Dermis microvascular lymphatic vessel endothelial cell (primary cell): Measurements from ENCODE around the gene SASH1. TPM values are rescaled to one million over a fixed set of nuclear protein-coding genes. Genes with fewer than 3 reads are reported as not detected.

Experiments
- DNase-seq, 2 donors: peaks; one replicate each; pipeline versions ENCODE4 v3.0.0 to v3.0.0-alpha.2; 2010; ENCODE audit warnings: low read depth in 2 of 2
- total RNA-seq: library from RNA; depleted of rRNA; stranded (reverse); fragments of >200 nt; gene quantifications from 2 replicates; pipeline ENCODE4 v1.2.1, GENCODE V29; 2014

SASH1 gene
- total RNA-seq, 1 donor from 2014 or later, result 49.3 TPM

GRCh38 chr6:148492654-148493290 lies 150.1 kb downstream of the SASH1 start:
- no peak for DNase-seq

GRCh38 chr6:148493424-148493823 lies 150.8 kb downstream of the SASH1 start:
- no peak for DNase-seq

GRCh38 chr6:148494226-148494625 lies 151.6 kb downstream of the SASH1 start:
- DNase-seq, result no peak

- DNase-seq, result no peak
Observed at GRCh38 chr6:148495029-148495428, 152.4 kb downstream of the SASH1 start.

- no peak for DNase-seq
Observed at GRCh38 chr6:148497257-148497656, 154.6 kb downstream of the SASH1 start.

GRCh38 chr6:148497717-148498116 lies 155.1 kb downstream of the SASH1 start:
- no peak for DNase-seq

- peak; percentile 79 to 85 for DNase-seq
Observed at GRCh38 chr6:148500402-148500801, 157.8 kb downstream of the SASH1 start.

- DNase-seq, result peak in 1 of 2 donors; percentile 68
Observed at GRCh38 chr6:148501178-148501590, 158.5 kb downstream of the SASH1 start.

- DNase-seq, result no peak
Observed at GRCh38 chr6:148502083-148502772, 159.6 kb downstream of the SASH1 start.

- DNase-seq, result no peak
Observed at GRCh38 chr6:148502773-148503135, 160.1 kb downstream of the SASH1 start.

- DNase-seq, result no peak
Observed at GRCh38 chr6:148503703-148504102, 161.1 kb downstream of the SASH1 start.

GRCh38 chr6:148507774-148508173 lies 165.1 kb downstream of the SASH1 start:
- no peak for DNase-seq

- DNase-seq, result peak in 1 of 2 donors; percentile 32
Observed at GRCh38 chr6:148508401-148509041, 165.9 kb downstream of the SASH1 start.

- no peak for DNase-seq
Observed at GRCh38 chr6:148509119-148509799, 166.6 kb downstream of the SASH1 start.

GRCh38 chr6:148509800-148510581 lies 167.4 kb downstream of the SASH1 start:
- peak; percentile 82 to 84 for DNase-seq

- DNase-seq, result no peak
Observed at GRCh38 chr6:148513145-148514071, 170.8 kb downstream of the SASH1 start.

GRCh38 chr6:148514091-148514845 lies 171.6 kb downstream of the SASH1 start:
- no peak for DNase-seq

- no peak for DNase-seq
Observed at GRCh38 chr6:148516217-148516616, 173.6 kb downstream of the SASH1 start.

- no peak for DNase-seq
Observed at GRCh38 chr6:148516617-148517016, 174.0 kb downstream of the SASH1 start.

- DNase-seq, result no peak
Observed at GRCh38 chr6:148517470-148517869, 174.8 kb downstream of the SASH1 start.
